Epithelial cell of esophagus (primary cell): ENCODE measurements around the gene MTMR12.

Experiments
- DNase-seq: peaks from one replicate; pipeline ENCODE4 v3.0.0; 2010; ENCODE audit warnings: low read depth
- H3K4me3 ChIP-seq: 2 replicates; pipeline ENCODE4 v1.5.1; 2011; ENCODE audit warnings: mild to moderate bottlenecking, low read length, control low read depth
- CTCF ChIP-seq: IDR thresholded peaks from 2 replicates; pipeline ENCODE4 v1.5.1; 2011; ENCODE audit warnings: low read depth, mild to moderate bottlenecking, low read length, control low read depth, inconsistent platforms; ENCODE audit not compliant: insufficient read depth; ENCODE audit errors: missing control alignments

MTMR12 gene

GRCh38 chr5:32274548-32275395 lies 38.0 kb downstream of the MTMR12 start:
- TF ChIP-seq CTCF: no peak
- DNase-seq: no peak
- H3K4me3 ChIP-seq: no peak overlapping the region

- DNase-seq: no peak
- TF ChIP-seq CTCF: no peak
- no peak overlapping the region for H3K4me3 ChIP-seq
Measured at GRCh38 chr5:32273821-32274220, 38.9 kb downstream of the MTMR12 start.

- no peak overlapping the region for H3K4me3 ChIP-seq
- no peak for DNase-seq
- TF ChIP-seq CTCF: no peak
Measured at GRCh38 chr5:32272746-32273145, 40.0 kb downstream of the MTMR12 start.

- DNase-seq: no peak
- TF ChIP-seq CTCF: no peak
Measured at GRCh38 chr5:32270946-32271345, 41.8 kb downstream of the MTMR12 start.

GRCh38 chr5:32270178-32270577 lies 42.6 kb downstream of the MTMR12 start:
- no peak for DNase-seq
- no peak for TF ChIP-seq CTCF
- H3K4me3 ChIP-seq: no peak overlapping the region

More at GRCh38 chr5:32270946-32271345, 41.8 kb downstream of the MTMR12 start:
- H3K4me3 ChIP-seq: no peak overlapping the region

GRCh38 chr5:32265902-32266301 lies 46.8 kb downstream of the MTMR12 start:
- TF ChIP-seq CTCF: no peak
- DNase-seq: no peak
- no peak overlapping the region for H3K4me3 ChIP-seq

- no peak for DNase-seq
- no peak for TF ChIP-seq CTCF
- H3K4me3 ChIP-seq: no peak overlapping the region
Measured at GRCh38 chr5:32264957-32265572, 47.7 kb downstream of the MTMR12 start.
